GM12891 (cell line): ENCODE results near the gene HOXC13.

Experiments used
- PAX5 ChIP-seq: IDR thresholded peaks from 2 replicates; pipeline ENCODE4 v1.6.1; 2011; ENCODE audit warnings: low read length, moderate library complexity, mild to moderate bottlenecking; ENCODE audit not compliant: insufficient read depth, severe bottlenecking
- POLR2A ChIP-seq: IDR thresholded peaks from 2 replicates; pipeline ENCODE4 v1.6.1; 2011; ENCODE audit warnings: low read depth, low read length, control low read depth
- POLR2AphosphoS5 ChIP-seq: IDR thresholded peaks from 2 replicates; pipeline ENCODE4 v1.6.1; 2011; ENCODE audit warnings: low read depth, low read length, control low read depth
- POU2F2 ChIP-seq: IDR thresholded peaks from 2 replicates; pipeline ENCODE4 v1.6.1; 2011; ENCODE audit warnings: low read depth, mild to moderate bottlenecking, control low read depth, low read length, moderate library complexity
- SPI1 ChIP-seq: IDR thresholded peaks from 2 replicates; pipeline ENCODE4 v1.6.1; 2011; ENCODE audit warnings: low read depth, low read length, control low read depth
- TAF1 ChIP-seq: IDR thresholded peaks from 2 replicates; pipeline ENCODE4 v1.6.1; 2011; ENCODE audit warnings: low read depth, low read length, control low read depth

- TF ChIP-seq POLR2AphosphoS5 = no peak
- TF ChIP-seq POLR2A = no peak
- TF ChIP-seq TAF1 = no peak
- no peak for TF ChIP-seq SPI1
- no peak for TF ChIP-seq POU2F2
- TF ChIP-seq PAX5 = no peak
Measured at GRCh38 chr12:53971129-53971528, 32.5 kb downstream of the HOXC13 start.
